ENCODE results near the gene SULT1C3.

Gene SULT1C3

GRCh38 chr2:108239786-108240185, at the start of gene SULT1C3:
Gene SULT1C3 (plus strand): TSS chr2:108239968. CDS start chr2:108247195, 7,227 bp downstream.
- no peak for DNase-seq

- no peak for DNase-seq
These were observed 46.5 kb upstream of the SULT1C3 start for GRCh38 chr2:108193251-108193650.

GRCh38 chr2:108194409-108195132, 45.2 kb upstream of the SULT1C3 start:
- DNase-seq, result no peak

DNA sequence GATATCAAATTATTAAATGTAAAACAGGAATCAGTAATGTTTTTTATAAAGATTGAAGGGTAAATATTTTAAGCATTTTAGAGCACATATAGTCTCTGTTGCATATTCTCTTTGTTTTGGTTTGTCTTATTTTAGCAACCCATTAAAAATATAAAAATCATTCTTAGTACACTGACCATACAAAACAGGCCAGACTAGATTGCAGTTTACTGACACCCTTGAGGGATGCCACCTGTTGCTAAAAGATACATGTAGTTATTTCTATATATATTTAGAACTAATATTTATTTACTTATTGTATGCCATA, 44.7 kb upstream of the SULT1C3 start:
- no peak for DNase-seq

GRCh38 chr2:108199726-108200125, 40.0 kb upstream of the SULT1C3 start:
- no peak for DNase-seq

- no peak for DNase-seq
These were observed 39.2 kb upstream of the SULT1C3 start for GRCh38 chr2:108200569-108200968.

- DNase-seq, result no peak
These were observed 27.1 kb upstream of the SULT1C3 start for GRCh38 chr2:108212671-108213070.

- peak; percentile 38 for DNase-seq
These were observed 24.0 kb upstream of the SULT1C3 start for GRCh38 chr2:108215794-108216211.

DNA sequence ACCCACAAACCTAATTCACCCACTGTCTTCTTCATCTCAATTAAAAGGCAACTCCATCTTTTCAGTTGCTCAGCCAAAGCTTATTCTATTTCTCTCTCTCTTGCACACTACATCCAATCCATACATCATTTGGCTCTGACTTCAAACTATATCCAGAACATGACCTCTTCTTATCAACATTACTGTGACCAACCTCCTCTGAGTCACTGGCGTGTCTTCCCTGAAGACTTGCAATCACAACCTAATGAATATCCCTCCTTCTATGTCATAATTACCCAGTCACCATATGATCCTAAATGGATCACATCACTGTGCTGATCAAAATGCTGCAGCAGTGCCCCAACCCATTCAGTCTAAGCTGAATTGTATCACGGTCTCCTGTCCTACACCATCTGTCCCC, 22.6 kb upstream of the SULT1C3 start:
- no peak for DNase-seq

DNA sequence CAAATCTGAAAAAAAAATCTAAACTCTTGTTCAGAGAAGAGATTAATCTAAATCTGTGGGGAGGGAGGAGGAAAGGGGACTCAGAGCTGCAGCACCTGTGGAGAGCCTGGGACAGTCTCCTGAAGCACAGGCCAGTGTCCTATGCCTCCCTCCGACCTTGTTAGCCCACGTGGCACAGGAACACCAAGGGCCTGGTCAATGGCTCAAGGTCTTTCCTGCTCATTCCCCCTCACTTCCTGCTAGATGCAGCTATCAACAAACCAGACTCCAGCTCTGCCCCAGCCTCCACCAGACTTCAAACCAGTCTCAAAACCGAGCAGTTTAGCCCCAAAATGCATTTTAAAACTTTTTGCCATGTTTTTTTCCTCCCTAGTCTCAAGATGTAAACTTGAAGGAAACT, 20.1 kb upstream of the SULT1C3 start:
- DNase-seq, result no peak

DNA sequence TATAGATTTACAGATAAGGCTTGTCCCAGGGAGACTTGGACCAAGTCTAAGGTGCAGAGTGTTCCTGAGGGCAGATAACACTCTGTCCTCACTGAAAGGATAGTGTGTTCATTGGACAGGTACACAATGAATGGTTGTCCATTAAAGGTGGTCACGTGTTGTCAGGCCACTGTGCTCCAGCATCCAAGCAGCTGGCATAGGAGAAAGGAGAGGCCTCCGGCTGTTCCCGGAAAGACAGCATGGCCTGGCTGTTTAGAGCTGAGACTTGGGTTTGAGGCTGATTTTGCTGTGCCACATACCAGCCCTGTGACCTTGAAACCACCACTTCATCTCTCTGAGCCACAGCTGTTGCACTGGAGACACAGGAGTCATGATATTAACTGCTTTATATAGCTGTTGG, 19.6 kb upstream of the SULT1C3 start:
- no peak for DNase-seq

- no peak for DNase-seq
These were observed 18.7 kb upstream of the SULT1C3 start for GRCh38 chr2:108220942-108221541.

GRCh38 chr2:108222261-108222660, 17.5 kb upstream of the SULT1C3 start:
- DNase-seq, result no peak

DNA sequence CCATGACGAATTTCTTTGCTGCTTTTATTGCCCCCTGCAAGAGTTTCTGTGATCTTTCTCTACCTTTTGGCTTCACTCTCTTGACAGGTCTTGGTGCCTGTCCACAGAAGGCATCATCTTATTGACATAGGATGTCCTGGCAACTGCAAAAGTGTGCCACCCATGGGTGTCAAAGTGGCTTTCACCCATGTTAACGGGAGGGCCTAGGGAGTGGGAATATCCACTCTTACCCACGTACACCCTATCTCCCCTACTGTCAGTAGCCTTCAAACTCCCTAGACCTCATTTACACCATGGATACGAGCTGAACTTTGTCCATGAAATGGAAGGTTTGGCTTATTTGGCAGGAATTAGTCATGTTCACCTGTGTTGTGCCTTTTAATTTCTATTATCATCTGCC, 16.2 kb upstream of the SULT1C3 start:
- DNase-seq, result no peak

- no peak for DNase-seq
These were observed 15.7 kb upstream of the SULT1C3 start for GRCh38 chr2:108224022-108224421.

GRCh38 chr2:108226564-108226963, 13.2 kb upstream of the SULT1C3 start:
- DNase-seq, result no peak

DNA sequence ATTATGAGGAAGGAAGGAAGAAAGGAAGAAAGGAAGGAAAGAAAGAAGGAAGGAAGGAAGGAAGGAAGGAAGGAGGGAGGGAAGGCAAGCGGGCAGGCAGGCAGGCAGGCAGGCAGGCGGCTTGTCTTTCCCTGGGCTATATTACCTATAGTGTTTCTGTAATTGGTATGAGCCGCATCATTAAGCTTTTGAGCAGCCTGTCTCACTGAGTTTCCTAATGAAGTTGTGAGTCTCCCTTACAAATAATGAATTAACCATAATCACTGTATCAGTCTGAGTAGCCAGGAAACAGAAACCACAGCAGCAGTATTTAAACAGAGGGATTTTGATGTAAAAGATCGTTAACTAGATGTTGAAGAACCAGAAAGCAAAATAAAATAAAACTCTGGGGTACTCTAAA, 11.8 kb upstream of the SULT1C3 start:
- no peak for DNase-seq

DNA sequence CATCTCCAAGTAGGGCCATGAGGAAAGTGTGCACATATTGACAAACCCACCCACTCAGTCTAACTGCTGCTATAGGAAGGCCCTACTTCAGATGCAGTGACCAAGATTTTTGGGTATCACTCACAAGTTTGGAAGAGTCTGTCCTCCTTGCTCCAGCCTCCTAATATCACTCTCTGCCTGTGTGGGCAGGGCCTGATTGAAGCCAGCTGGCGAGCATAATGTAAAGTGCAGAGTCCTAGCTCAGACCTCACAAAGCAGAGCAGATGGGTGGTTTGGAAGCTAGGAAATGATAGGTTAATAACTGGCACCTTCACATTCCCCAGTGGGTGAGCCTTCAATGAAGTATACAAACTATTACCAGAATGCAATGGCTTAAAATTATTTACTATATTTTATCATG, 11.2 kb upstream of the SULT1C3 start:
- no peak for DNase-seq

GRCh38 chr2:108229875-108230274, 9.9 kb upstream of the SULT1C3 start:
- no peak for DNase-seq

DNA sequence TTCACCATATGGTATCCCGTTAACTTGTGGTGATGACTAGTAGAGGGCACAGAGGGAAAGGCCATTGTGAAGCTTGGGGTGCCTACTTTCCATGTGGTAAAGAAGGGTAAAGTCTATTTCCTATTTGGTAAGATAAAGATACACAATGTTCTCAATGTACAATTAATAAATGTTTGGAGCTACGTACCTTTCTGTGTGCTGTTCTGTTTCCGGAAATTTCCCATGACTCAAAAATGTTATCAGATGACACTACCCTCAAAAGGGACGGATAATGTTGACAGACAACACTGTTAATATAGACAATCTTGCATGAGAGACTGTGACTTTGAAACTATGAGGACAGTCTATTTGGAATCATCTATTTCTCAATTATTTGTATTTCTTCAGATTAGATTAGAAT, 4.2 kb upstream of the SULT1C3 start:
- DNase-seq, result no peak

DNA sequence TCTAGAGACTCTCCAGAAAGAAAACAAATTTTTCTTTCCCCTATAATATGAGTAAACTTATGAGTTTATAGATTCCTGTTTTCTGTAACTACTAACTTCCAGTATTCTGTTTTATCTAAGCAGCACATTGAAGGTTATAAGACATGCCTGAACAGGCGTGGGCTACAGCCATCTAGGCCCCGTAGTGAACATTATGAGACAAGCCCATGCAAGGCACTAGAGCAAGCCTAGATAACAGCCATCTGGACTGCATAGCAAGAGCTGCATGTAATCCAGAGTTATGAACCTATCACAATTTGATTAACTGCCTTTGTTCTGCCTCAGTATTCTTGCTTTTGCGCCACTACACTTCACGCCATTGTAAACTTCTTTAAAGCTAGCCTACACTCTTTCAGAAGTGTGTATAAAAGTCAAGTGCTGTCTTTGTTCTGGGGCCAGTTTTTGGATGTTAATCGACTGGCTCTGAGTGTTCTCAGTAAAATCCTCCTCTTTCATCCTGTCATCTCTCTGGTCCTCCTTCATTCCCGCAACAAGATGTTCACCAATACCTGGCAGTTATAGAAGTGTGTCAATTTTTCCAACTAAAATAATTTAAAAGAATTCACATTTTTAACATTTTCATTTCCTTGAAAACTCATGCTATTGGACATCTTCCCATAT, 3.0 kb upstream of the SULT1C3 start:
- DNase-seq, result no peak

DNA sequence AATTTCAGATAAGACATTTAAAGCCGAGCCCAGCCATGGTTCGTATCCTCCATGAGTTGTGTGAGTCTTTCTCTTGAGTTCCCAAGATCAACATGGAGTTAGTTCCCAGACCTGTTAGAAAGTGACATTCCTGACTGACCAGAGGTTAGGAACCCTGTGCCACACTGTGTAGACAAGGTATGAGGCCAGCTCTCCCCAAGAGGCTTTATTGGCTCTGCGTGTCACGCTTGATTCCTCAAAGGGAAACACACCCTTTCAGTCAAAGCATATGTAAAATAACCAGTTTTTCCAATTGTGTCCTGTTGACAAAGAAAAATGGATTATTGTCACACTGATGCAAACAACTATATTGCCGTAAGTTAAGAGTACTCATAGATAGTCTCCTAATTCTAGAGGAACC, 1.2 kb downstream of the SULT1C3 start:
- no peak for DNase-seq

DNA sequence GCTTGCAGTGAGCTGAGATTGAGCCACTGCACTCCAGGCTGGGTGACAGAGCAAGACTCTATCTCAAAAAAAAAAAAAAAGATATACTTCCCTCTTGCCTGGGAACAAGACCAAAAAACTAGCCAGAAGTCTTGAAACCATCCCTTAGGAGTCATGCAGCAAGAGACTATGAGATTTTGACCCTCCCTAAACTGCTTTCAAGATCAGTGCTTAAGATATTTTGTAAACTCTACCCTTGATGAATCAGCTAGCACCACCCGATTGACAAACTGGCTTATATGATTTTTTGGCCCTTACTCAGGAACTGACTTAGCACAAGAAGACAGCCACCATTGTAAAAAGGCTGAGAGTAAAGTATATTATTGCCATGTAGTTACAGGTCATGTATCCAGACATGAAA, 3.8 kb downstream of the SULT1C3 start:
- DNase-seq, result no peak

DNA sequence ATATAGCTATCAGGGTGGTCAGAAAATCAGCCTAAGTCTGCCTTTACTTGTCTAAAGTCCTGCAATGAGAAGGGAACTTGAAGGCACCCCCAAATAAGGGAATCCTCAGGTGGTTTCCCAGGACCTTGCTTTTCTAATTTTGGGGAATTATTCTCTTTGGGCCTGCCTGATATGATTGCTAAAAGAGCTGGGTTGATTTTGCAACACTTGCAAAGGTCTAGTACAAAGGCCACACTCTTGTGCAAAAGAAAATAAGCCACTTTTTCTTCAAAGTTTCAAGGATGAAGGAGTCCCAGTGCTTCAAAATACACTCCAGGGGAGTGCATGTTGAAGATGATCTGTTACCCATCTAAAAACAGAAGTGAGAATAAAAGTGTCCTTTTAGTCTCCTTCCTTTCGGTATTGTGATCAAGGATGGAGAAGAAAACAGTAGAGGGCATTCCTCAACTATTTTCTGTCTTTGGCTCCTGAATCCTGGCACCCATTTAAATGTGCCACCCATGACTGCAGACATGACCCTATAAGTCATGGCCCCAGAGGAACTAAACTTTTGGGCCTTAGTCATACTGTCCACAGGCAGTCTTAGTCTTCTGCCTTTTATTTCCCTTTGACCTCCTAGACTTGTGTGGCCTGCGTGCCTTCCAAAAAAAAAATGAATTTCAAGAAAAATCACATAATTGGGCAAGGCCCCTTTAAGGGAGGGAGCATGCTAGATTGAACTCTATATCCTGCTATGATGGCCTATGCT, 5.1 kb downstream of the SULT1C3 start:
- DNase-seq, result no peak
